Measurements from ENCODE around the gene FGF18.

Gene FGF18

DNA sequence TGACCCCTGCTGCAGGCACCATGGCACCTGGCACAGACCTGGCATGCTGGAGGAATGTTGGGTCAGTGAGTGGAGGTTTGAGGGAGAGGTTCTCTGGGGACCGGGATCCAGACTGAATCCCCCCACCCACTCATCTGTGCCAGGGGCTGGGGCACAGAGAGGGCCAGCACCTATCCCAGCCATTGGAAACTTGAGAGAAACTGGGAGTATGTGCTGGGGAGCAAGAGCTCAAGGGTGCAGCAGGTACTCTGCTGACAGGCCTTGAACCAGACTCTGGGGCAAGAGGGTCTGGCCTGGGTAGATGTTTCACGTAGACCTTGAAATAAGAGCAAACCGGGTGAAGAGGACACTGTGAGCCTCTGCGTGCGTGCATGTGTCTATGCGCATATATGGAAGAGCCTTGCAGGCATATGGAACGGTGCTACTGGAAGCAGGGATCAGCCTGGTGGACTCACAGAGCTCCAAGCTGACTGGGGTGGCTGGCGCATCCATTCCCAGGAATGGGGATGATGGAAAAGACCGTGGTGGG is 8.8 kb downstream of the FGF18 start:
- no peaks in the 10 kb centered on the region for H3K27me3 ChIP-seq (ENCODE audit: control insufficient read depth in 1 of 2, insufficient read depth in 1 of 2, low read length in 2 of 2)
- no peak overlapping the region for H2AK5ac ChIP-seq (ENCODE audit: low read length, severe bottlenecking)
- no peak overlapping the region for H2BK12ac ChIP-seq (ENCODE audit: low read length in 2 of 2)
- no peak overlapping the region for H2BK120ac ChIP-seq (ENCODE audit: low read depth, low read length)
- no peak overlapping the region for H3K4me2 ChIP-seq (ENCODE audit: low read length, poor library complexity, severe bottlenecking)
- no peaks in the 10 kb centered on the region for H3K79me1 ChIP-seq (replicated peaks; ENCODE audit: low read length, poor library complexity, severe bottlenecking)
- no peaks in the 10 kb centered on the region for H3K36me3 ChIP-seq (ENCODE audit: control insufficient read depth in 1 of 2, insufficient read depth in 2 of 2, low read depth in 1 of 2, low read length in 2 of 2)
- H3K4me3 ChIP-seq (ENCODE audit: insufficient read depth in 1 of 2, low read depth in 1 of 2, low read length in 2 of 2) = no peak overlapping the region
- peaks cover 3% of the 10 kb centered on the region for H3K4me1 ChIP-seq (ENCODE audit: control insufficient read depth, insufficient read depth, low read depth, low read length)
- H3K9ac ChIP-seq (ENCODE audit: low read length) = no peak overlapping the region
- 94% methylated on average over 8 of the region's 9 CpGs for WGBS
- no peak for DNase-seq
- no peak overlapping the region for H4K91ac ChIP-seq (ENCODE audit: low read length)
- H3K23ac ChIP-seq (ENCODE audit: low read length in 2 of 2) = no peak overlapping the region
- H3K18ac ChIP-seq (ENCODE audit: low read depth in 1 of 2, low read length in 2 of 2) = no peak overlapping the region
- H2BK5ac ChIP-seq (ENCODE audit: low read depth, low read length, poor library complexity, severe bottlenecking) = no peak overlapping the region
- H3K4ac ChIP-seq (ENCODE audit: low read depth in 1 of 2, low read length in 2 of 2) = no peak overlapping the region
- no peak overlapping the region for H3K27ac ChIP-seq (ENCODE audit: low read length, poor library complexity, severe bottlenecking)
- H2BK15ac ChIP-seq (ENCODE audit: low read depth, poor library complexity, severe bottlenecking) = no peak overlapping the region
- H2AFZ ChIP-seq (ENCODE audit: low read depth, low read length) = no peak overlapping the region
- H3K9me3 ChIP-seq (ENCODE audit: control insufficient read depth, low read length) = no peaks in the 10 kb centered on the region
- peak overlapping the region in 1 of 2 experiments; percentile 8 for H3K14ac ChIP-seq (ENCODE audit: low read length in 2 of 2)
- H4K8ac ChIP-seq (ENCODE audit: low read length) = no peak overlapping the region

DNA sequence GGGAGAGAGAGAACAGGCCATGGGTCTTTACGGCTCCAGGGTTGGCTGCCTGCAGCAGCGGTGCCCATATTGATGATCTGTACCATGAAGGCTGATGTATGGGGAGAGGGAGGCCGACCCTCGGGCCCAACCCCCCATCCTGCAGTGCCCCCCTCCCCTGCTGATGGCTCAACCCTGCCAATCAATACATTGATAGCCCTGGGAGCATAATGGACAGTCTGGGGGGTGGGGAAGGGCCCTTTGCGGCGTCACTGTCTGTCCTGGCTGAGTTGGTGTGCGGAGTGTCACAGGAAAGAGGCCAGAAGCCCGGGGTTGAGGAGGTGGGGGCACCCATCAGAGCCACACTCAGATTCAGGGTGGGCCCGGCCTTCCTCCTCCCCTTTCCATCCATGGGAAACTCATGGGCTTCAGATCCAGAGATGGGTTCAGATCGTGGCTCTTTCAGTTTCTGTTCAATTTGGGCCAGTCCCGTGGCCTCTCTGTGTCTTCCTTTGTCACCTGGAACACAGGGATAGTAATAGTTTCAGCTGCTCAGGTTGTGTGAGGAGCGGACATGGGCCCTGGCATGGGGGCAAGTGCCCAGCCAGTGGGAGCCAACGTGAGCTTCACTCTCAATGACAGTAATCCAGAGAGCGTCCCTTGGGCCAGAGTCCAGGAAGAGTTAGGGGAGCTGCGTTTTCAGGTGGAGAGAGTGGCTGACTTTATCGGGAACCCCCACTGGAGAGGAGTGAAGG is 9.5 kb downstream of the FGF18 start:
- WGBS = 86% methylated on average over 12 of the region's 16 CpGs
- Histone ChIP-seq H2BK120ac (ENCODE audit: low read depth, low read length) (no peak overlapping the region), H3K27ac (ENCODE audit: low read length, poor library complexity, severe bottlenecking) (no peak overlapping the region)

DNA sequence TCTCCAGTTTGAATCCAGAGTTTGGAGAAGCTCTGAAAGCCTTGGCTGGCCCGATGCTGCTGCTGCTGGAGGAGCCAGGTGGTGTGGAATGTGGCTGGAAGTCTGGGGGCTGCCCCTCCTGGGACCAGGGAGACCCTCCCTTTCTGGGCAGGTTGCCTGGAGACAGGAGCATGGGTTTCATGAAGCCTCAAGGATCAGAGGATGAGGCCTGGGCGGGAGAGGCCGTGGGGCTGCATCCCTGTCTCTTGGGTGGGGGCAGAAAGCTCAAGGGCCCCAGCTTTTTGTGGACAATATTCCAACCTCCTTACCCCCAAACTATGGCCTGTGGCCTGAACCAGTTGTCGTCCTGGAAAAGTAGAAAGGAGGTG is 10.1 kb downstream of the FGF18 start:
- no peaks in the 10 kb centered on the region for H3K36me3 ChIP-seq (ENCODE audit: control insufficient read depth in 1 of 2, insufficient read depth in 2 of 2, low read depth in 1 of 2, low read length in 2 of 2)
- no peaks in the 10 kb centered on the region for H3K9me3 ChIP-seq (ENCODE audit: control insufficient read depth, low read length)
- H3K18ac ChIP-seq (ENCODE audit: low read depth in 1 of 2, low read length in 2 of 2) = no peak overlapping the region
- H3K9ac ChIP-seq (ENCODE audit: low read length) = no peak overlapping the region
- H3K4me3 ChIP-seq (ENCODE audit: insufficient read depth in 1 of 2, low read depth in 1 of 2, low read length in 2 of 2) = no peak overlapping the region
- no peak overlapping the region for H3K4me2 ChIP-seq (ENCODE audit: low read length, poor library complexity, severe bottlenecking)
- H4K8ac ChIP-seq (ENCODE audit: low read length) = no peak overlapping the region
- no peaks in the 10 kb centered on the region for H3K27me3 ChIP-seq (ENCODE audit: control insufficient read depth in 1 of 2, insufficient read depth in 1 of 2, low read length in 2 of 2)
- H3K27ac ChIP-seq (ENCODE audit: low read length, poor library complexity, severe bottlenecking) = no peak overlapping the region
- DNase-seq = no peak
- no peak overlapping the region for H2BK120ac ChIP-seq (ENCODE audit: low read depth, low read length)
- H2AK5ac ChIP-seq (ENCODE audit: low read length, severe bottlenecking) = no peak overlapping the region
- H3K79me1 ChIP-seq (replicated peaks; ENCODE audit: low read length, poor library complexity, severe bottlenecking) = no peaks in the 10 kb centered on the region
- H2AFZ ChIP-seq (ENCODE audit: low read depth, low read length) = no peak overlapping the region
- H2BK12ac ChIP-seq (ENCODE audit: low read length in 2 of 2) = no peak overlapping the region
- no peak overlapping the region for H2BK5ac ChIP-seq (ENCODE audit: low read depth, low read length, poor library complexity, severe bottlenecking)
- no peak overlapping the region for H4K91ac ChIP-seq (ENCODE audit: low read length)
- no peak overlapping the region for H3K4ac ChIP-seq (ENCODE audit: low read depth in 1 of 2, low read length in 2 of 2)
- WGBS = 98% methylated on average over 4 of the region's 4 CpGs
- peaks cover 2% of the 10 kb centered on the region for H3K4me1 ChIP-seq (ENCODE audit: control insufficient read depth, insufficient read depth, low read depth, low read length)
- H3K14ac ChIP-seq (ENCODE audit: low read length in 2 of 2) = no peak overlapping the region
- H3K23ac ChIP-seq (ENCODE audit: low read length in 2 of 2) = no peak overlapping the region
- no peak overlapping the region for H2BK15ac ChIP-seq (ENCODE audit: low read depth, poor library complexity, severe bottlenecking)

More for the DNA sequence above, 9.5 kb downstream of the FGF18 start:
- Histone ChIP-seq H3K18ac (ENCODE audit: low read depth in 1 of 2, low read length in 2 of 2) (no peak overlapping the region), H3K79me1 (replicated peaks; ENCODE audit: low read length, poor library complexity, severe bottlenecking) (no peaks in the 10 kb centered on the region), H3K9ac (ENCODE audit: low read length) (no peak overlapping the region), H3K4ac (ENCODE audit: low read depth in 1 of 2, low read length in 2 of 2) (no peak overlapping the region), H3K4me2 (ENCODE audit: low read length, poor library complexity, severe bottlenecking) (no peak overlapping the region), H3K4me1 (ENCODE audit: control insufficient read depth, insufficient read depth, low read depth, low read length) (no peaks in the 10 kb centered on the region), H4K8ac (ENCODE audit: low read length) (no peak overlapping the region), H2BK5ac (ENCODE audit: low read depth, low read length, poor library complexity, severe bottlenecking) (no peak overlapping the region), H3K9me3 (ENCODE audit: control insufficient read depth, low read length) (no peaks in the 10 kb centered on the region), H2BK12ac (ENCODE audit: low read length in 2 of 2) (no peak overlapping the region), H3K36me3 (ENCODE audit: control insufficient read depth in 1 of 2, insufficient read depth in 2 of 2, low read depth in 1 of 2, low read length in 2 of 2) (no peaks in the 10 kb centered on the region), H2AFZ (ENCODE audit: low read depth, low read length) (no peak overlapping the region), H3K14ac (ENCODE audit: low read length in 2 of 2) (no peak overlapping the region), H2BK15ac (ENCODE audit: low read depth, poor library complexity, severe bottlenecking) (no peak overlapping the region), H3K27me3 (ENCODE audit: control insufficient read depth in 1 of 2, insufficient read depth in 1 of 2, low read length in 2 of 2) (no peaks in the 10 kb centered on the region), H3K4me3 (ENCODE audit: insufficient read depth in 1 of 2, low read depth in 1 of 2, low read length in 2 of 2) (no peak overlapping the region), H4K91ac (ENCODE audit: low read length) (no peak overlapping the region), H3K23ac (ENCODE audit: low read length in 2 of 2) (no peak overlapping the region), H2AK5ac (ENCODE audit: low read length, severe bottlenecking) (no peak overlapping the region)
- DNase-seq = no peak

DNA sequence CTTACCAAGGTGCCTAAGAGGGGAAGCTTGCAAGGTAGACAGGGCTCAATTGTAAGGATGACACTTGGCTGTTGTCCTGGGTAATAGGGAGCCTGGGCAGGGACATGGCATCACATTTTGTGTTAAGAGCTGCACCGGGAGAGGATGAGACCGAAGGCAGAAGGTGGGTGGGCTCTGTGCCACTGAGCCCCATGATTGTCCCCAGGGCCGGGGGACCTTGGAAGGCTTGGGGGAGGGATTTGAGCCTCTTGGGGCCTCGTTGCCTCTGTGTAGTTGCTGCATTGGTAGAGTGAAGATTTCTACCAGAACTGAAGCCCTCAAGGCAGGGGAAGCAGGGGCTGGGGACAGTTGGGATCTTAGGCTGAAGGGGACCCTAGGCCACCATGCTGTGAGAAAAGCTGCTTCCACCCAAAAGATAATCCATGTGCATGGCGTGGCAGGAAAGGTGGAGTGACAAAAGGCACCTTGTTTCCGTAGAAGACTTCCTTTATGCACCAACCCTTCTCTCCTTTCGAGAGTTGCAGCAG is 11.9 kb downstream of the FGF18 start:
- H2BK15ac ChIP-seq (ENCODE audit: low read depth, poor library complexity, severe bottlenecking) = no peak overlapping the region
- H4K91ac ChIP-seq (ENCODE audit: low read length) = no peak overlapping the region
- H3K4me2 ChIP-seq (ENCODE audit: low read length, poor library complexity, severe bottlenecking) = no peak overlapping the region
- H3K27ac ChIP-seq (ENCODE audit: low read length, poor library complexity, severe bottlenecking) = no peak overlapping the region
- peaks cover 0 to 3% of the 10 kb centered on the region in 2 experiments for H3K36me3 ChIP-seq (ENCODE audit: control insufficient read depth in 1 of 2, insufficient read depth in 2 of 2, low read depth in 1 of 2, low read length in 2 of 2)
- H3K9ac ChIP-seq (ENCODE audit: low read length) = no peak overlapping the region
- peaks cover 2% of the 10 kb centered on the region for H3K4me1 ChIP-seq (ENCODE audit: control insufficient read depth, insufficient read depth, low read depth, low read length)
- H2BK5ac ChIP-seq (ENCODE audit: low read depth, low read length, poor library complexity, severe bottlenecking) = no peak overlapping the region
- H3K27me3 ChIP-seq (ENCODE audit: control insufficient read depth in 1 of 2, insufficient read depth in 1 of 2, low read length in 2 of 2) = no peaks in the 10 kb centered on the region
- no peak overlapping the region for H2BK12ac ChIP-seq (ENCODE audit: low read length in 2 of 2)
- no peak overlapping the region for H4K8ac ChIP-seq (ENCODE audit: low read length)
- H2AK5ac ChIP-seq (ENCODE audit: low read length, severe bottlenecking) = no peak overlapping the region
- no peak overlapping the region for H3K18ac ChIP-seq (ENCODE audit: low read depth in 1 of 2, low read length in 2 of 2)
- no peak overlapping the region for H2AFZ ChIP-seq (ENCODE audit: low read depth, low read length)
- H3K9me3 ChIP-seq (ENCODE audit: control insufficient read depth, low read length) = no peaks in the 10 kb centered on the region
- no peak for DNase-seq
- H2BK120ac ChIP-seq (ENCODE audit: low read depth, low read length) = no peak overlapping the region
- no peak overlapping the region for H3K4me3 ChIP-seq (ENCODE audit: insufficient read depth in 1 of 2, low read depth in 1 of 2, low read length in 2 of 2)
- H3K23ac ChIP-seq (ENCODE audit: low read length in 2 of 2) = no peak overlapping the region
- 89% methylated on average over 7 of the region's 7 CpGs for WGBS
- H3K4ac ChIP-seq (ENCODE audit: low read depth in 1 of 2, low read length in 2 of 2) = no peak overlapping the region
- no peaks in the 10 kb centered on the region for H3K79me1 ChIP-seq (replicated peaks; ENCODE audit: low read length, poor library complexity, severe bottlenecking)
- H3K14ac ChIP-seq (ENCODE audit: low read length in 2 of 2) = no peak overlapping the region

All from mesenchymal stem cell (in vitro differentiated cells and primary cell).